GM13977 (cell line): ENCODE data around the gene PDCD1LG2.

Source experiments
- DNase-seq: peaks from one replicate; pipeline ENCODE4 v3.0.0; 2012; ENCODE audit warnings: low spot score
- in situ Hi-C: fragments of 300-500 bp; cut with MboI; formaldehyde crosslinking; loops from one replicate; pipeline ENCODE4 v1.12.0; 2022; ENCODE audit warnings: low sequenced_read_pairs, low pct_unique_long_range_greater_than_20kb, mixed read lengths, inconsistent platforms; ENCODE audit not compliant: unreplicated experiment
- TF ChIP-seq, protein P1 (sequence below): IDR thresholded peaks from 2 replicates; pipeline ENCODE4 v1.5.1; 2012; ENCODE audit warnings: mild to moderate bottlenecking, control low read depth; ENCODE audit not compliant: insufficient read depth; ENCODE audit errors: extremely low read depth, missing control alignments

PDCD1LG2 gene

DNA sequence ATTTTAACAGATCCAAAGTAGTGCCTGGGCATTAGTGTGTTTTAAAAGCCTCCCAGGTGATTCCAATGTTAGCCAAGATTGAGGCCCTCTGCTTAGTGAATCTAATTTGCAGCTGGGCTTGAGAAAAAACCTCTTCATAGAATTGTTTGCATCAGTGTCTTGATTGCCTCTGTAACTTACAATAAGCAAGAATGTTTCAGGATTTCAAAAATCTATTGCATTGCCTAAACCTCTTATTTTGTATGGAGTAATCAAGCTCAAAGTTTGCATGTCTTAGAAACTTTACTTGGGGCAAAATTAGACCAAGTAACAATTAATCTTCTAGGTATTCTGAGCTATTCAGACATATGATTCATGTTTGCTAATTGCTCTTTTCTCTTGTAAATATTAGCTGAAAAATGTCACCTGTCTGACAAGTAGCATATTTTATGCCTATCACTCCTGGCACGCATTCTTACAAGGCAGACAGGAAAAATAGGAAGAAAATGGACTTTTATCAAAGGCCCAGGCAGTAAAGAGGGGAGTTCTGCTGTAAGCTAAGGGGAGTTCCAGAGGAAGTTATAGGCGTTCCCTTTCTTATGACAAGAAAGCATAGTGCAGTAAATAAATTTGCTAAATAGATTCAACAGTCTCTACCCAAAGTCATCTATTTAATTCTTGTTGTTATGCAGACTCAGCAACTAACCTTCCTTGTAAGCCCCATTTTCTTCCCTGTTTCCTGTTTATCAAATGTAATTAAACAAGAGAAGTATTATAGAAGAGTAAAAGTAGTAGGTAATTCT, 21.0 kb downstream of the PDCD1LG2 start:
- DNase-seq: no peak
- in situ Hi-C loops: no loop called here
- TF ChIP-seq, protein P1, sequence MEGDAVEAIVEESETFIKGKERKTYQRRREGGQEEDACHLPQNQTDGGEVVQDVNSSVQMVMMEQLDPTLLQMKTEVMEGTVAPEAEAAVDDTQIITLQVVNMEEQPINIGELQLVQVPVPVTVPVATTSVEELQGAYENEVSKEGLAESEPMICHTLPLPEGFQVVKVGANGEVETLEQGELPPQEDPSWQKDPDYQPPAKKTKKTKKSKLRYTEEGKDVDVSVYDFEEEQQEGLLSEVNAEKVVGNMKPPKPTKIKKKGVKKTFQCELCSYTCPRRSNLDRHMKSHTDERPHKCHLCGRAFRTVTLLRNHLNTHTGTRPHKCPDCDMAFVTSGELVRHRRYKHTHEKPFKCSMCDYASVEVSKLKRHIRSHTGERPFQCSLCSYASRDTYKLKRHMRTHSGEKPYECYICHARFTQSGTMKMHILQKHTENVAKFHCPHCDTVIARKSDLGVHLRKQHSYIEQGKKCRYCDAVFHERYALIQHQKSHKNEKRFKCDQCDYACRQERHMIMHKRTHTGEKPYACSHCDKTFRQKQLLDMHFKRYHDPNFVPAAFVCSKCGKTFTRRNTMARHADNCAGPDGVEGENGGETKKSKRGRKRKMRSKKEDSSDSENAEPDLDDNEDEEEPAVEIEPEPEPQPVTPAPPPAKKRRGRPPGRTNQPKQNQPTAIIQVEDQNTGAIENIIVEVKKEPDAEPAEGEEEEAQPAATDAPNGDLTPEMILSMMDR: no peak

DNA sequence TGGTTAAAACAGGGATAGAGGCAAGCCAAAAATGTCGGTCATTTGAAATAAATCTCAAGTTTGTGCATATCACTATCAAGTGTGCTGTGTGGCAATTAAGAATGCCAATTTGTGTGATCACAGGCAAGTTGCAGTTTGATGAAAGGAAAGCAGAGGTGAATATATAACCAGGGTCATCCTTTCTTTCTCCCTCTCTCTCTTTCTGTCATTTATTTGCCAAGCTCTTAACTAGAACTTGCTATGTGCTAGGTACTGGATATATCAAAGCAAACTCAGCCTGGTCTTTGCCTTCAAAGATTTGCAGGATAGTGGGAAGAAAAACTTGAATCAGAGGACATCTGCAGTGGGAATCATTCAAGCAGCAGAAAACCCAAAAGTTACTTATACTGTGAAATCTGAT, 22.0 kb downstream of the PDCD1LG2 start:
- DNase-seq: no peak
- TF ChIP-seq, protein P1: no peak
- in situ Hi-C loops: no loop called here

DNA sequence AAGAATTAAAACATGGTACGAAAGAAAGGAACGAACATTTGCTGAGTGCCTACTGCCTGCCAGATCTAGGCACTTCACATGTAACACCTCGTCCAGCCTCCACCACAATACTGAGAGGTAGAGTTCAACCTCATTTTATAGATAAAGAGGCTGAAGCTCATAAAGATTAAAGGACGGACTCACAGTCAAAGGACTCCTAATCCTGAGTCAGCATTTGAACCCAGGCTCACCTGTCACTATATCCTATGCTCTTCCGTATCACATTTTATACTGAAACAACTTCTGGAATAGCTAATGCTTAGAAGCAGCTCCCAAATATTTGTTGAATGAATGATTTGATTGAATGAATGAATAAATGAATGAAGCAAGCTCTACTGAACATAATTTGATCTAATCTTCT, 22.5 kb downstream of the PDCD1LG2 start:
- in situ Hi-C loops: no loop called here

DNA sequence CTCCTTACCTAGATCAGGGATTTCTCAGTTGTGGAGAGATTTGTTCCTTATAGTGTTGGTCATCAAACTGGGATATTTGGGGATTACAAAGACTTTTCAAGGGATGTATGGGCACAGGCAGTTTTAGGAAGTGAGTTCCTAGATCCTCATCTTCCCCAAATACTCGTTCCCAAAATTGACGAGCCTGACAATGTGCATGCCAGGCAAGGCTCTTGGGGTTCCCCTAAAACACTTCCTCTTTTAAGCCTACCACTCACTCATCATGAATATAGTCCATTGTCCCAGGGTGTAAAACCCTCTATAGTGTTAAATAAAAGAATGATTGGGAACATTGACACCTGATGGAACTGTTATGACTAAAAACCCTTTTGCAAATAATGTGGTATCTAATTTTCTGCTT, 26.4 kb downstream of the PDCD1LG2 start:
- in situ Hi-C loops: no loop called here
- TF ChIP-seq, protein P1: no peak
- peak; percentile 30 for DNase-seq

More for the DNA sequence above, 22.5 kb downstream of the PDCD1LG2 start:
- DNase-seq: no peak
- TF ChIP-seq, protein P1: no peak

DNA sequence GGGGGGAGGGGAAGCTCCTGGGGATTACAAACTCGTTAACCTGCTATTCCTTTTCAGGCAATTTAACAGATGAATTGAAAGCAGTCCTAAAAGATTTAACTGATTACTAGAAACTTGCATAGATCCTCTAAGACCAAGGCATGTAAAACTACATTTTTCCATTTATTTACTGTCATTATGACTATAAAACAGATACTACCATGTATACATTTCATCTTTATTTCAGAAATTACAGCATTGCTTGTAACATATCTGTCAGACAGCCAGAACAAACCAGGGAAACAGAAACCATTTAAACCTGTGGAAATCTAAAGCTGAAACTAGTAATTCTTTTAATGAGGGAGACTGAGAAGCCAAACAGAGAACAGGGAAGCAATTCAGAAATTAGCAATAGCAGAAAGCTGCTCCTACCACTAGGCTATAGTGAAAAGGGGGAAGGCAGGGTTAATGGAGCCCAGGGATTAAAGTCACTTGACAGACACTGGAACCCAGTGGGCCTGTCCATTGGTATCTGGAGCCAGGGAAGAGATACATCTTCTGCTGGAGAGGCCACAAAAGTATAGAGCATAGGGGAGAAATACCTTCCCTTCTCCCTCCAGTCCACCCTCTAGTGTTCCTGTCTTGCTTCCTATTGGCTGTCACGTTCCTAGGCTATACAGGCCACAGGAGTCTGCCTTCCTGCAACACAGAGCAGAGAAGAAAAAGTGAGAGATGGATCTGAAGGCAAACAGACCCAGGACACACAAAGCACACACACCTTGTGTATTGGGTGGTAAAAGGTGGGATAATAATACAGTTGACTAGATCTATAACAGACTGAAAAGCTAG, 33.8 kb downstream of the PDCD1LG2 start:
- in situ Hi-C loops: no loop called here
- TF ChIP-seq, protein P1: no peak
- DNase-seq: no peak

DNA sequence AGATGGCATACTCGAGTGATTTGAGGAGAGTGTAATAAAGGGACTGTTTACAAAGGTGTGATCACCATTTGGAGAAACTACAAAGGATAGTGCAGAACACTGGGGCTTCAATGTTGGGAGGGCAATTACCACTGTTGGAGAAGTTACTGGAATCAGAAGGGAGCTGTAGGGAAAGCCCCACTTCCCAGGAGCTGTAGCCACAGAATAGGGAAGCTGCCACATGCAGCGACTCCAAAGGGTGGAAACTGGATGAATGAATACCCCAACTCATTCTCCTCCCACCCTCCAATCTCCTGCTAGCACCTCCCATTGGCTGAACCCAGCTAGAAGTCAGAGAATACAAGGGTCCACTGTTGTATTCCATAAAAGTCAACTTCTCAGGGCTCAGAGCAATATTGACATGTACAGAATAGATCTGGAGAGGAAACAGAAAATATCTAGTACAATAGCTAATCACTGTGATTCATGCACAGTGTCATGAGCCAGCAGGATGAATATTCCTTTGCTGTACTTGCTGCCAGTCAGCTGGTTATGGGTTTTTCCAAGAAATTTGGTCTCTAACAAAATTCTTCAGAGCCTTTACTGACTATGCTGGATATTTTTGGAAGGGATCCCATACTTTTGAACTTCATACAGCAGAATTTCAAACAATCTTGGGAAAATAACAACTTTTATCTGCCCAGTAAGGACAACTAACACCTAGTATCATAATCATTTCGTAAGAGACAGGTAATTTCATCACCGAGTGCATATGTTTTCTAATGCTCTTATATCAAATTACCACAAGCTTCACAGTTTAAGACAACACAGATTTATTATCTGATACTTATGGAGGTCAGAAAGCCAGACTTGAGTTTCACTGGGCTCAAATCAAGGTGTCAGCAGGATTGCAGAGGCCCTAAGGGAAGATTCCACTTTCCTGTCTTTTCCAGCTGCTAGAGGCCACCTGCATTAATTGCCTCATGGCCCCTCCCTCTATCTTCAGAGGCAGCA, 39.6 kb downstream of the PDCD1LG2 start:
- no peak for DNase-seq
- in situ Hi-C loops: no loop called here
- TF ChIP-seq, protein P1: no peak
